ENCODE measurements around the gene TRAF1.

TRAF1 gene

DNA sequence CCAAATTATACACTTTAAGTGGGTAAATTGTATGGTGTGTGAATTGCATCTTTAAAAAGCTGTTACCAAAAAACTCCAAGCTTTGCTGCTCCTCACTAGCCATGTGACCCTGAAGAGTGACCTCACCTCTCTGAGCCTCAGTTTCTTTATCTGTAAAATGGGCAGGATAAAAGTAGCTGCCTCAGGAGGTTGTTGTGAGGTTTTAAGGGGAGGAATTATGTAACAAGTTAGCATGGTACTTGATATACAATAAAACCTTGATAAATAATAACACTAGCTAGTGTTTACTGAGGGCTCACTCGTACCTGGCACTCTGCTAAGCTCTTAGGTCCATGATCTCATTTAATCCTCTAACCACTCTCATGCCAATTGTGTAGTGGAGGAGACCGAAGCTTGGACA, 30.6 kb downstream of the TRAF1 start:
- Histone ChIP-seq H3K4me1 (ENCODE audit: control insufficient read depth, low read depth, low read length) (no peaks in the 10 kb centered on the region), H2BK120ac (ENCODE audit: low read depth, low read length) (no peak overlapping the region), H3K56ac (ENCODE audit: low read length) (no peak overlapping the region), H3K27ac (ENCODE audit: low read depth, low read length) (no peak overlapping the region), H2BK5ac (ENCODE audit: low read length) (no peak overlapping the region), H3K4me3 (ENCODE audit: low read length) (no peak overlapping the region), H3K4ac (ENCODE audit: low read depth, low read length) (no peak overlapping the region), H4K5ac (ENCODE audit: low read length) (no peak overlapping the region), H3K9ac (ENCODE audit: low read length) (no peak overlapping the region), H3K23ac (ENCODE audit: low read length) (no peak overlapping the region), H2AK5ac (ENCODE audit: low read length) (no peak overlapping the region), H3K79me2 (ENCODE audit: control insufficient read depth, insufficient read depth, low read length) (no peaks in the 10 kb centered on the region), H3K79me1 (ENCODE audit: low read length) (no peaks in the 10 kb centered on the region), H3K4me2 (ENCODE audit: low read length) (no peak overlapping the region), H3K18ac (ENCODE audit: low read length) (no peak overlapping the region), H3K36me3 (ENCODE audit: control insufficient read depth, insufficient read depth, low read length) (no peaks in the 10 kb centered on the region), H3K27me3 (ENCODE audit: insufficient read depth, low read length, poor library complexity) (no peaks in the 10 kb centered on the region), H2BK15ac (replicated peaks; ENCODE audit: low read depth) (no peak overlapping the region), H4K8ac (ENCODE audit: low read depth, low read length) (no peak overlapping the region)
- no peak for DNase-seq
- WGBS (ENCODE audit: extremely low coverage, insufficient coverage, low lambda C conversion rate) = no CpG with 5 or more reads among the region's 2 CpGs

DNA sequence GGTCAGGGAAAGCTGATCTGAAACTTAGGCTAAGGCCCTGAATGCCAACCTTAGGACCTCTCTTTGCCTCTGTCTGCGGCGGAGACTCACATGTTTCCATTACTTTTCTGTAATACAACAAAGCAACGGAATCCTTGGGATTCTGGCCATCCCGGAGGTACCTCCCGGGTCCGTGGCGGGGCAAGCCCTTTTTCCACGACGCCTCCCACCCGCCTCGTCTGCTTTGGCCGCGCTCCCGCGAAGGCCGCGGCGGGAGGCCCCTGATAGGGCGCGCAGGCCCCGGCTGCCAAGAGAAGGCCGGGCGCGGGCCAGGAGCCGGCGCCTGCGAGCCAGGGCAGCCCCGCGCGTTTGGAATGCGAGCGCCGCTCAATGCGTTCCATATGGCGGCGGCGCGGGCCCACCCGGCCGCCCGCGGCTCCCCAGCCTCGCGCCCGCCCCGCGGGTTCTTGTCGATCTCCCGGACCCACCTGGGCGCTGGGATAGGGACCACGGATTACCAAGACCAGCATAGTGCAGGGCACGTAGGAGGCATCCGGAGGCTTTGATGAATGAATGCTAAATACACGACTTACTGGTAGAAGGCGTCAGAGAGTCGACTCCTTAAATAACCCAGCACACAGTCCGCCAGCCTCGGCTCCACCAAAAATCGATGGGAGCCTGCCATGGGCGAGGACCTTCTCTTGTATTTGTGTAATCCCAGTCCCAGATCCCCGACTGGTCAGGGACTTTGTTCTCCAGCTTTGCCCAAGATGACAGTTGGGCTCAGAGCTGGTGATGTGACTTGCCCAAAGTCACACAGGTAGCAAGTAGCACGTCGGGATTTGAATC, 32.1 kb downstream of the TRAF1 start:
- no peak overlapping the region for H3K4me3 ChIP-seq (ENCODE audit: low read length)
- H3K56ac ChIP-seq (ENCODE audit: low read length) = no peak overlapping the region
- H3K23ac ChIP-seq (ENCODE audit: low read length) = no peak overlapping the region
- H4K5ac ChIP-seq (ENCODE audit: low read length) = no peak overlapping the region
- no peak overlapping the region for H3K4me2 ChIP-seq (ENCODE audit: low read length)
- no peak for DNase-seq
- no CpG with 5 or more reads among the region's 63 CpGs for WGBS (ENCODE audit: extremely low coverage, insufficient coverage, low lambda C conversion rate)
- H3K18ac ChIP-seq (ENCODE audit: low read length) = no peak overlapping the region
- H3K79me1 ChIP-seq (ENCODE audit: low read length) = no peaks in the 10 kb centered on the region
- no peak overlapping the region for H2BK15ac ChIP-seq (replicated peaks; ENCODE audit: low read depth)
- H4K8ac ChIP-seq (ENCODE audit: low read depth, low read length) = no peak overlapping the region
- no peak overlapping the region for H3K4ac ChIP-seq (ENCODE audit: low read depth, low read length)
- H3K9ac ChIP-seq (ENCODE audit: low read length) = no peak overlapping the region
- H3K79me2 ChIP-seq (ENCODE audit: control insufficient read depth, insufficient read depth, low read length) = no peaks in the 10 kb centered on the region
- no peaks in the 10 kb centered on the region for H3K27me3 ChIP-seq (ENCODE audit: insufficient read depth, low read length, poor library complexity)
- no peak overlapping the region for H2AK5ac ChIP-seq (ENCODE audit: low read length)
- no peak overlapping the region for H2BK5ac ChIP-seq (ENCODE audit: low read length)
- H3K27ac ChIP-seq (ENCODE audit: low read depth, low read length) = no peak overlapping the region
- no peak overlapping the region for H2BK120ac ChIP-seq (ENCODE audit: low read depth, low read length)
- H3K36me3 ChIP-seq (ENCODE audit: control insufficient read depth, insufficient read depth, low read length) = no peaks in the 10 kb centered on the region
- H3K4me1 ChIP-seq (ENCODE audit: control insufficient read depth, low read depth, low read length) = no peaks in the 10 kb centered on the region

DNA sequence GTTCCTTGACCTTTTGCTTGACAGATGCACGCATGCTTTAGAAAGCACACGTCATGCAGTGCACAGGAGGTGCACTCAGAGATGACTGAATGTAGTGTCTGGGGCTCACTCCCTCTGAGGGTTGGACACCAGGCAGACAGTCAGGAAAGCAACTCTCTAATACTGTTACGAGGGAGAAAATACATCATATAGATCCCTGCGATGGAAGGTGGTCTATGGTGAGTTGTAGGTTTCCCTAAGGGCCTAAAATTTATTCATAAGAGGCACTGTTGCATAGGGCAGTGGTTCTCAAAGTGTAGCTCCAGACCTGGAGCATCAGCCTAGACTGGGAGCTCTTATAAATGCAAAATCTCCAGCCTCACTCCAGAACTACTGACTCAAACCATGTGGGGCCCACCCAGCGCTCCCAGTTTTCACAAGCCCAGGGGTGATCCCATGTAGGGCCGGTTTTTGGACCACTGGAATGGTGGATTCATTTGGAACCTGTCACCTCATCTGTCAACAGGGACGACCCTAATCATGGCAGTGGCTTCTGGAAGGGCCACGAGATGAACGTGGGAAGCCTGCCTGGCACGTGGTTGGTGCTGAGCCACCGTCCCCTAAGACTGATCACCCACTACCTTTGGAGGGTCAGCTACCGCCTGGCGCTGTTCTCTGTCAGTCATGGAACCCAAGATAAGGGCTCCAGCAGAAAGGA, 32.8 kb downstream of the TRAF1 start:
- Histone ChIP-seq H2BK15ac (replicated peaks; ENCODE audit: low read depth) (no peak overlapping the region), H2BK5ac (ENCODE audit: low read length) (no peak overlapping the region), H3K9ac (ENCODE audit: low read length) (no peak overlapping the region), H4K5ac (ENCODE audit: low read length) (no peak overlapping the region), H3K4me2 (ENCODE audit: low read length) (no peak overlapping the region), H3K79me2 (ENCODE audit: control insufficient read depth, insufficient read depth, low read length) (no peaks in the 10 kb centered on the region), H3K27me3 (ENCODE audit: insufficient read depth, low read length, poor library complexity) (no peaks in the 10 kb centered on the region), H3K56ac (ENCODE audit: low read length) (no peak overlapping the region), H3K18ac (ENCODE audit: low read length) (no peak overlapping the region), H3K79me1 (ENCODE audit: low read length) (no peaks in the 10 kb centered on the region), H3K4ac (ENCODE audit: low read depth, low read length) (no peak overlapping the region), H2AK5ac (ENCODE audit: low read length) (no peak overlapping the region), H3K36me3 (ENCODE audit: control insufficient read depth, insufficient read depth, low read length) (no peaks in the 10 kb centered on the region), H3K23ac (ENCODE audit: low read length) (no peak overlapping the region), H4K8ac (ENCODE audit: low read depth, low read length) (no peak overlapping the region), H3K4me3 (ENCODE audit: low read length) (no peak overlapping the region), H2BK120ac (ENCODE audit: low read depth, low read length) (no peak overlapping the region), H3K4me1 (ENCODE audit: control insufficient read depth, low read depth, low read length) (no peaks in the 10 kb centered on the region), H3K27ac (ENCODE audit: low read depth, low read length) (no peak overlapping the region)
- no CpG with 5 or more reads among the region's 13 CpGs for WGBS (ENCODE audit: extremely low coverage, insufficient coverage, low lambda C conversion rate)
- no peak for DNase-seq

DNA sequence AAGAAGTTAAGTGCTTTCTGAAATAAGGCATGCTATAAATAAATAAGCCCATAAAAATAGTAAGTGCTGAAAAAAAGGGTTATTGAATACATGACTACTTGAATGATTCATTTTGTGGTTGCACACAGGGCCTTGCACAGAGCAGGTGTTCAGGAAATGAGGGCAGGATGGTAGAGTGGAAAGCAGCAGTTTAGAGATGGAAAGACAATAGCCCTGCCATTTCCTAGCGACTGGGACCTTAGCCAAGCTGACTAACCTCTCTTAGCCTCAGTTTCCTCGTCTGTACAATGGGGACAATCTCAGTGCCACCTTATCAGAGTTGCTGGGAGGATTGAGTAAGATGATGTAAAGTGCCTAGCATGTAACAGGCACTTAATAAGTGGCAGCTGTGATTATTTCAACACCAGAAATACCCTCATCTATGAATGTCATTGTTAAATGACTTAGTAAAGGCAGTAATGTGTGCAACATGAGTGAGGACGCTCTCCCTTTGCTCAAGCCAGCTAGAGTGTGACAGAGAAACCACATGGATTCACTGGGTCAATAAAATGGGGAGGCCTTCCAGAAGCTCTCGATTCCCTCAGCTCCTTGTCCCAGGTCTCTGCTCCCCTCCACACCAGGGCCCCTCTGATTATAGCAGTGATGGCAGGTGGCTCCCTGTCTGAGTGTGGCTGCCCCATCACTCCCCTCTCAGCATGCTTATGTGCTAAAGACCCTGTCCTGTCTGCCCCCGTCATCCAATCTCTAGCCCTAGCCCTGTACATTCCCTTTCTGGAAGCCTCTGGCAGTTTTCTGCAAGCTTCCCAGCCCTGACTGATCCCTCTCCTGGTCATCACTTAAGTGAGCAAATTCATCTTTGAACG, 33.6 kb downstream of the TRAF1 start:
- no peaks in the 10 kb centered on the region for H3K79me1 ChIP-seq (ENCODE audit: low read length)
- H3K79me2 ChIP-seq (ENCODE audit: control insufficient read depth, insufficient read depth, low read length) = no peaks in the 10 kb centered on the region
- no peak overlapping the region for H2AK5ac ChIP-seq (ENCODE audit: low read length)
- no peaks in the 10 kb centered on the region for H3K4me1 ChIP-seq (ENCODE audit: control insufficient read depth, low read depth, low read length)
- H3K36me3 ChIP-seq (ENCODE audit: control insufficient read depth, insufficient read depth, low read length) = no peaks in the 10 kb centered on the region
- no peaks in the 10 kb centered on the region for H3K27me3 ChIP-seq (ENCODE audit: insufficient read depth, low read length, poor library complexity)
- H4K8ac ChIP-seq (ENCODE audit: low read depth, low read length) = no peak overlapping the region
- no peak overlapping the region for H3K18ac ChIP-seq (ENCODE audit: low read length)
- H2BK15ac ChIP-seq (replicated peaks; ENCODE audit: low read depth) = no peak overlapping the region
- H3K4me3 ChIP-seq (ENCODE audit: low read length) = no peak overlapping the region
- H4K5ac ChIP-seq (ENCODE audit: low read length) = no peak overlapping the region
- H3K4ac ChIP-seq (ENCODE audit: low read depth, low read length) = no peak overlapping the region
- no peak for DNase-seq
- H3K9ac ChIP-seq (ENCODE audit: low read length) = no peak overlapping the region
- H2BK120ac ChIP-seq (ENCODE audit: low read depth, low read length) = no peak overlapping the region
- H3K27ac ChIP-seq (ENCODE audit: low read depth, low read length) = no peak overlapping the region
- no peak overlapping the region for H3K23ac ChIP-seq (ENCODE audit: low read length)
- H3K4me2 ChIP-seq (ENCODE audit: low read length) = no peak overlapping the region
- H2BK5ac ChIP-seq (ENCODE audit: low read length) = no peak overlapping the region
- H3K56ac ChIP-seq (ENCODE audit: low read length) = no peak overlapping the region
- no CpG with 5 or more reads among the region's 6 CpGs for WGBS (ENCODE audit: extremely low coverage, insufficient coverage, low lambda C conversion rate)

DNA sequence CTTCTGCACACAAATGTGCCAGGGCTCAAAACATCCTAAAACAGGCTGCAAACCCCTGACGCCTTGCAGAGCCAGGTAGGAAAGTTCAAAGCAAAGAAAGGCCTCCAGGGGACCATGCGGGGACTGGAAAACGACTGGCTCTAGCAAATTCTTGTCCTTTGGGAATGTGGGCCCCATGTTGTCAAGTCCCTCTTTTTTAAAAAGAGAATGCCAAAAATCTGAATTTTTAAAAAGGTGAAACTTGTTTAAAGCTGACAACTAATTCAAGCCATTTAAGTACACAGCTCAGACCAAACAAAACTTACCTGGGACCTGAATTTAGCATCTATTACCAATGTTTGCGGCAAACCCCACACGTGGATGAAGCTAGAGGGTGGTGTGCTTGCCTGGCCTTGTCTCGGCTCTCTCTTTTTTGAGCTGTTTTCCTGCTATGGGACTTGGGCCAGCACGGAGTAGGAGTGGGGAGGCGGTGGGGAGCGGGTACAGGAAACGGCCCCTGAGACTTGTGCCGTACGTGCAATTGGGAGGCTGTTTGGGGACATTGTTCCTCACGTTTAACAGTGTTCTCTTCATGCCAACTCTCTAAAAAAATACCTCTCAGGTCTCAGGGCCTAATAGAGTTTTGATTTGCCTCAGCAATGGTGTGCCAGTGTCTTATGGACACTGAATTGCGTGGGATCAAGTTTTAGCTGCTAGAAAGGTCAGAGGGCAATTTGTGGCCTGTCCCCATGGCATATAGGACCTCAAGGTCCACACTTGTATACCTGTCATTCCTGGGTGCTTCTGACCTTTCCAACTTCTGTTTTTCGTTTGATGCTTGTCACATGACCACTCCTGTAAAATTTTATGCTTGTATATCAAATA, 34.5 kb downstream of the TRAF1 start:
- Histone ChIP-seq H3K4me2 (ENCODE audit: low read length) (no peak overlapping the region), H3K36me3 (ENCODE audit: control insufficient read depth, insufficient read depth, low read length) (no peaks in the 10 kb centered on the region), H2BK120ac (ENCODE audit: low read depth, low read length) (no peak overlapping the region), H4K5ac (ENCODE audit: low read length) (no peak overlapping the region), H3K79me2 (ENCODE audit: control insufficient read depth, insufficient read depth, low read length) (no peaks in the 10 kb centered on the region), H3K4me3 (ENCODE audit: low read length) (no peak overlapping the region), H3K79me1 (ENCODE audit: low read length) (no peaks in the 10 kb centered on the region), H3K23ac (ENCODE audit: low read length) (no peak overlapping the region), H3K56ac (ENCODE audit: low read length) (no peak overlapping the region), H2AK5ac (ENCODE audit: low read length) (no peak overlapping the region), H3K4me1 (ENCODE audit: control insufficient read depth, low read depth, low read length) (no peaks in the 10 kb centered on the region), H3K27ac (ENCODE audit: low read depth, low read length) (no peak overlapping the region), H3K9ac (ENCODE audit: low read length) (no peak overlapping the region), H2BK5ac (ENCODE audit: low read length) (no peak overlapping the region), H3K4ac (ENCODE audit: low read depth, low read length) (no peak overlapping the region), H2BK15ac (replicated peaks; ENCODE audit: low read depth) (no peak overlapping the region), H4K8ac (ENCODE audit: low read depth, low read length) (no peak overlapping the region), H3K18ac (ENCODE audit: low read length) (no peak overlapping the region), H3K27me3 (ENCODE audit: insufficient read depth, low read length, poor library complexity) (no peaks in the 10 kb centered on the region)
- no CpG with 5 or more reads among the region's 15 CpGs for WGBS (ENCODE audit: extremely low coverage, insufficient coverage, low lambda C conversion rate)
- DNase-seq = no peak
